Thoracic aorta (tissue), 2 donors: ENCODE measurements around the gene MSRB3. TPM values are rescaled to one million over a fixed set of nuclear protein-coding genes. Genes with fewer than 3 reads are reported as not detected.

ENCODE experiments used
- ATAC-seq: fragments of 150-250 bp; one replicate; pipeline ENCODE4 v1.8.0; 2017; ENCODE audit warnings: low read depth; ENCODE audit not compliant: insufficient number of reproducible peaks, low FRiP score
- DNase-seq: peaks from one replicate; pipeline ENCODE4 v3.0.0-alpha.2; 2020; ENCODE audit warnings: low spot score
- H3K27ac ChIP-seq, 2 donors: fragments of 200-600 bp; sonication (generic); 1 replicate in 1 of 2; 2 replicates in 1 of 2; pipeline ENCODE4 v1.5.1; 2016; ENCODE audit warnings: mild to moderate bottlenecking in 2 of 2, moderate library complexity in 2 of 2
- H3K27me3 ChIP-seq: fragments of 200-600 bp; sonication (generic); replicated peaks from 2 replicates; pipeline ENCODE4 v1.6.0; 2016; ENCODE audit warnings: mild to moderate bottlenecking; ENCODE audit not compliant: insufficient read depth
- H3K36me3 ChIP-seq: fragments of 200-600 bp; sonication (generic); one replicate; pipeline ENCODE4 v1.5.1; 2016
- H3K4me1 ChIP-seq, 2 donors: fragments of 200-600 bp; sonication (generic); 1 replicate in 1 of 2; 2 replicates in 1 of 2; pipeline versions ENCODE4 v1.5.1 to v1.6.0; 2016; ENCODE audit warnings: low read depth in 2 of 2, mild to moderate bottlenecking in 1 of 2; ENCODE audit not compliant: control insufficient read depth in 1 of 2
- H3K4me3 ChIP-seq: fragments of 200-600 bp; sonication (generic); 2 replicates; pipeline ENCODE4 v1.5.1; 2016; ENCODE audit warnings: mild to moderate bottlenecking
- H3K9me3 ChIP-seq: fragments of 200-600 bp; sonication (generic); 2 replicates; pipeline ENCODE4 v1.5.1; 2016
- CTCF ChIP-seq: fragments of 200-600 bp; sonication (generic); IDR thresholded peaks from one replicate; pipeline ENCODE4 v1.5.1; 2019; ENCODE audit warnings: antibody characterized with exemption
- total RNA-seq, 2 donors: library from RNA; depleted of rRNA; stranded (reverse); fragments of >200 nt; gene quantifications; one replicate each; pipeline versions ENCODE4 v1.1.0 to v1.2.3, GENCODE V29; 2016

MSRB3 gene
- total RNA-seq, 2 donors from 2014 or later: 221 to 232 TPM

GRCh38 chr12:65387396-65387795 lies 108.9 kb downstream of the MSRB3 start:
- ATAC-seq (no peak), DNase-seq (no peak)
- Histone ChIP-seq H3K4me1 (peaks cover 0 to 16% of the 10 kb centered on the region in 2 donors), H3K4me3 (no peak overlapping the region), H3K36me3 (no peaks in the 10 kb centered on the region), H3K27ac (no peak overlapping the region), H3K27me3 (no peaks in the 10 kb centered on the region), H3K9me3 (no peaks in the 10 kb centered on the region)
- no peak for TF ChIP-seq CTCF

GRCh38 chr12:65389436-65389835 lies 111.0 kb downstream of the MSRB3 start:
- Histone ChIP-seq H3K9me3 (peaks cover 2% of the 10 kb centered on the region), H3K36me3 (peaks cover 2% of the 10 kb centered on the region), H3K27me3 (no peaks in the 10 kb centered on the region), H3K4me1 (peaks cover 0 to 18% of the 10 kb centered on the region in 2 donors), H3K4me3 (no peak overlapping the region), H3K27ac (no peak overlapping the region)
- DNase-seq (no peak), ATAC-seq (no peak)
- no peak for TF ChIP-seq CTCF

GRCh38 chr12:65391711-65392110 lies 113.2 kb downstream of the MSRB3 start:
- ATAC-seq (no peak), DNase-seq (no peak)
- peaks cover 7% of the 10 kb centered on the region for H3K9me3 ChIP-seq
- H3K4me1 ChIP-seq: peaks cover 0 to 18% of the 10 kb centered on the region in 2 donors
- H3K27me3 ChIP-seq: no peaks in the 10 kb centered on the region
- no peak for TF ChIP-seq CTCF
- no peak overlapping the region for H3K4me3 ChIP-seq
- no peak overlapping the region for H3K27ac ChIP-seq
- peaks cover 2% of the 10 kb centered on the region for H3K36me3 ChIP-seq

GRCh38 chr12:65392491-65392890 lies 114.0 kb downstream of the MSRB3 start:
- no peaks in the 10 kb centered on the region for H3K27me3 ChIP-seq
- ATAC-seq: no peak
- TF ChIP-seq CTCF: no peak
- H3K36me3 ChIP-seq: peaks cover 2% of the 10 kb centered on the region
- peaks cover 7% of the 10 kb centered on the region for H3K9me3 ChIP-seq
- peaks cover 0 to 10% of the 10 kb centered on the region in 2 donors for H3K4me1 ChIP-seq
- H3K27ac ChIP-seq: no peak overlapping the region
- no peak for DNase-seq
- no peak overlapping the region for H3K4me3 ChIP-seq

GRCh38 chr12:65403188-65403587 lies 124.7 kb downstream of the MSRB3 start:
- ATAC-seq (no peak), DNase-seq (no peak)
- H3K36me3 ChIP-seq: no peaks in the 10 kb centered on the region
- no peak overlapping the region for H3K27ac ChIP-seq
- H3K27me3 ChIP-seq: no peaks in the 10 kb centered on the region
- no peaks in the 10 kb centered on the region for H3K4me1 ChIP-seq
- H3K9me3 ChIP-seq: peaks cover 5% of the 10 kb centered on the region
- no peak for TF ChIP-seq CTCF
- H3K4me3 ChIP-seq: no peak overlapping the region
